Stomach (tissue), 4 donors: ENCODE results near the gene MIS18BP1.

Experiments used
- POLR2A ChIP-seq, 4 donors: fragments of 450-650 bp; IDR thresholded peaks; one replicate each; pipeline ENCODE4 v1.6.1; 2016; ENCODE audit warnings: antibody characterized with exemption in 4 of 4, control low read depth in 2 of 4, mild to moderate bottlenecking in 1 of 4, moderate library complexity in 1 of 4
- POLR2AphosphoS5 ChIP-seq, 3 donors: sonication (generic); formaldehyde crosslinking; IDR thresholded peaks; one replicate each; pipeline ENCODE4 v1.6.1; 2016; ENCODE audit warnings: antibody characterized with exemption in 3 of 3
- TF ChIP-seq, protein P1 (sequence below), 7 experiments: fragments of 450-650 bp in 4 of 7; fragments of 200-600 bp in 3 of 7; sonication (generic) in 3 of 7; IDR thresholded peaks; one replicate each; pipeline ENCODE4 v1.5.1; 2016 to 2019; ENCODE audit warnings: antibody characterized with exemption in 7 of 7, control low read depth in 2 of 7, mild to moderate bottlenecking in 1 of 7

- TF ChIP-seq POLR2AphosphoS5 (IDR thresholded peaks at IDR 0.05) (no peak), POLR2A (IDR thresholded peaks at IDR 0.05) (no peak)
- TF ChIP-seq, protein P1, sequence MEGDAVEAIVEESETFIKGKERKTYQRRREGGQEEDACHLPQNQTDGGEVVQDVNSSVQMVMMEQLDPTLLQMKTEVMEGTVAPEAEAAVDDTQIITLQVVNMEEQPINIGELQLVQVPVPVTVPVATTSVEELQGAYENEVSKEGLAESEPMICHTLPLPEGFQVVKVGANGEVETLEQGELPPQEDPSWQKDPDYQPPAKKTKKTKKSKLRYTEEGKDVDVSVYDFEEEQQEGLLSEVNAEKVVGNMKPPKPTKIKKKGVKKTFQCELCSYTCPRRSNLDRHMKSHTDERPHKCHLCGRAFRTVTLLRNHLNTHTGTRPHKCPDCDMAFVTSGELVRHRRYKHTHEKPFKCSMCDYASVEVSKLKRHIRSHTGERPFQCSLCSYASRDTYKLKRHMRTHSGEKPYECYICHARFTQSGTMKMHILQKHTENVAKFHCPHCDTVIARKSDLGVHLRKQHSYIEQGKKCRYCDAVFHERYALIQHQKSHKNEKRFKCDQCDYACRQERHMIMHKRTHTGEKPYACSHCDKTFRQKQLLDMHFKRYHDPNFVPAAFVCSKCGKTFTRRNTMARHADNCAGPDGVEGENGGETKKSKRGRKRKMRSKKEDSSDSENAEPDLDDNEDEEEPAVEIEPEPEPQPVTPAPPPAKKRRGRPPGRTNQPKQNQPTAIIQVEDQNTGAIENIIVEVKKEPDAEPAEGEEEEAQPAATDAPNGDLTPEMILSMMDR (IDR thresholded peaks at IDR 0.05) = no peak
Measured at GRCh38 chr14:45210159-45210558, 42.8 kb downstream of the MIS18BP1 start.
